H1 (cell line): ENCODE results near the gene OSCP1.

Experiments used
- ATF3 ChIP-seq: IDR thresholded peaks from 2 replicates; pipeline ENCODE4 v1.6.1; 2011; ENCODE audit warnings: low read depth, mild to moderate bottlenecking, low read length; ENCODE audit not compliant: insufficient read depth
- CHD1 ChIP-seq: IDR thresholded peaks from 2 replicates; pipeline ENCODE4 v1.6.1; 2012; ENCODE audit warnings: low read depth, low read length, improper control_type of control experiment
- CHD2 ChIP-seq: IDR thresholded peaks from 2 replicates; pipeline ENCODE4 v1.6.1; 2012; ENCODE audit warnings: low read length, improper control_type of control experiment
- CTCF ChIP-seq, 3 experiments: IDR thresholded peaks; 1 replicate in 2 of 3; 2 replicates in 1 of 3; pipeline versions ENCODE4 v1.5.1 to v1.6.1; 2011; ENCODE audit warnings: low read length in 3 of 3, mild to moderate bottlenecking in 3 of 3, inconsistent platforms in 2 of 3, low read depth in 1 of 3, moderate library complexity in 1 of 3; ENCODE audit not compliant: insufficient read depth in 1 of 3; ENCODE audit errors: control extremely low read depth in 1 of 3
- EGR1 ChIP-seq: IDR thresholded peaks from 2 replicates; pipeline ENCODE4 v1.6.1; 2011; ENCODE audit warnings: low read depth, low read length, borderline replicate concordance
- JUND ChIP-seq: IDR thresholded peaks from 2 replicates; pipeline ENCODE4 v1.6.1; 2011; ENCODE audit warnings: mild to moderate bottlenecking, improper control_type of control experiment, low read length
- POLR2A ChIP-seq, 2 experiments: IDR thresholded peaks; 1 replicate in 1 of 2; 2 replicates in 1 of 2; pipeline ENCODE4 v1.6.1; 2011; ENCODE audit warnings: low read depth in 2 of 2, low read length in 2 of 2, mild to moderate bottlenecking in 2 of 2; ENCODE audit errors: control extremely low read depth in 1 of 2
- POLR2AphosphoS5 ChIP-seq: IDR thresholded peaks from 2 replicates; pipeline ENCODE4 v1.6.1; 2011; ENCODE audit warnings: low read depth, low read length
- RAD21 ChIP-seq, 2 experiments: IDR thresholded peaks in 1 of 2; conservative IDR thresholded peaks in 1 of 2; 2 replicates each; pipeline ENCODE4 v1.6.1; 2011; ENCODE audit warnings: low read depth in 2 of 2, low read length in 2 of 2, improper control_type of control experiment in 1 of 2, inconsistent platforms in 1 of 2, mild to moderate bottlenecking in 1 of 2, moderate library complexity in 1 of 2
- SIX5 ChIP-seq: IDR thresholded peaks from 2 replicates; pipeline ENCODE4 v1.6.1; 2011; ENCODE audit warnings: mild to moderate bottlenecking, low read depth, low read length
- TAF1 ChIP-seq: IDR thresholded peaks from 2 replicates; pipeline ENCODE4 v1.6.1; 2011; ENCODE audit warnings: mild to moderate bottlenecking, low read depth, low read length
- USF2 ChIP-seq: IDR thresholded peaks from 2 replicates; pipeline ENCODE4 v1.6.1; 2011; ENCODE audit warnings: low read length, improper control_type of control experiment
- YY1 ChIP-seq: IDR thresholded peaks from 2 replicates; pipeline ENCODE4 v1.6.1; 2011; ENCODE audit warnings: low read depth, mild to moderate bottlenecking, low read length

- TF ChIP-seq TAF1, result no peak
- no peak for TF ChIP-seq JUND
- TF ChIP-seq CHD1, result no peak
- no peak for TF ChIP-seq ATF3
- TF ChIP-seq POLR2AphosphoS5, result no peak
- peak; percentile 85 to 94 (median 87) for TF ChIP-seq CTCF (IDR thresholded peaks at IDR 0.05; ENCODE audit: control extremely low read depth in 1 of 3, insufficient read depth in 1 of 3, low read depth in 1 of 3, low read length in 3 of 3)
- no peak for TF ChIP-seq POLR2A (IDR thresholded peaks at IDR 0.05; ENCODE audit: control extremely low read depth in 1 of 2, low read depth in 2 of 2, low read length in 2 of 2)
- no peak for TF ChIP-seq SIX5
- TF ChIP-seq YY1, result 0 out of 2 replicates have a peak, but pooled peaks have one; percentile 35
- no peak for TF ChIP-seq CHD2
- TF ChIP-seq USF2, result no peak
- TF ChIP-seq EGR1, result no peak
- TF ChIP-seq RAD21 (IDR thresholded peaks at IDR 0.05 in 1 of 2, conservative IDR thresholded peaks at IDR 0.05 in 1 of 2; ENCODE audit: low read depth in 2 of 2, low read length in 2 of 2), result peak; percentile 55 to 63
Observed at GRCh38 chr1:36369061-36369861, 81.0 kb downstream of the OSCP1 start.
